Activated T-helper 1 cell treated with anti-CD3 and anti-CD28 coated beads, Interleukin-12 subunit alpha, Interleukin-12 subunit beta, Interleukin-2, Interleukin-4 antibody, amounts not matched to agents 30 ng/mL and 10 ng/mL and 1 ng/mL, durations not matched to agents 14 hours and 24 hours and 36 hours (primary cell): Measurements from ENCODE around the gene MSL3B.
A peak's percentile ranks its signal among the peaks of the same experiment; 100 is the strongest.

Source experiments
- DNase-seq: peaks from one replicate; pipeline ENCODE4 v3.0.0; 2021; ENCODE audit warnings: low spot score
- H3K27ac Mint-ChIP-seq: one replicate; pipeline ENCODE4 v1.8.0; 2021; ENCODE audit warnings: mild to moderate bottlenecking, mixed read lengths
- H3K27me3 Mint-ChIP-seq: one replicate; pipeline ENCODE4 v1.8.0; 2022; ENCODE audit warnings: mild to moderate bottlenecking, moderate library complexity, mixed read lengths; ENCODE audit not compliant: insufficient read depth
- H3K36me3 Mint-ChIP-seq: one replicate; pipeline ENCODE4 v1.8.0; 2021; ENCODE audit warnings: low read depth, mixed read lengths
- H3K4me1 Mint-ChIP-seq: one replicate; pipeline ENCODE4 v1.8.0; 2021; ENCODE audit warnings: low read depth, mixed read lengths
- H3K4me3 Mint-ChIP-seq: one replicate; pipeline ENCODE4 v1.8.0; 2021; ENCODE audit warnings: mild to moderate bottlenecking, moderate library complexity, mixed read lengths
- H3K9me3 Mint-ChIP-seq: one replicate; pipeline ENCODE4 v1.8.0; 2021; ENCODE audit warnings: mixed read lengths
- intact Hi-C: fragments of 100-400 bp; cut with micrococcal nuclease; formaldehyde crosslinking; loops from one replicate; pipeline ENCODE4 v1.15.1; 2024

Gene MSL3B

GRCh38 chr2:233866479-233866878 lies 1.7 kb downstream of the MSL3B start:
- DNase-seq, result no peak
- Mint-ChIP-seq H3K27me3 (peaks cover 13% of the 10 kb centered on the region), H3K9me3 (peaks cover 11% of the 10 kb centered on the region), H3K4me1 (peaks cover 24% of the 10 kb centered on the region), H3K36me3 (peaks cover 23% of the 10 kb centered on the region), H3K4me3 (peak overlapping the region; percentile 93), H3K27ac (no peak overlapping the region)
- intact Hi-C loops, result loop anchor here (10.0 kb wide), 1 partner anchor 168 kb away; no protein-coding TSS in a partner anchor

- H3K4me1 Mint-ChIP-seq, result peaks cover 24% of the 10 kb centered on the region
- H3K36me3 Mint-ChIP-seq, result peaks cover 23% of the 10 kb centered on the region
- H3K27me3 Mint-ChIP-seq, result peaks cover 9% of the 10 kb centered on the region
- H3K4me3 Mint-ChIP-seq, result no peak overlapping the region
- peaks cover 11% of the 10 kb centered on the region for H3K9me3 Mint-ChIP-seq
- no peak for DNase-seq
- no peak overlapping the region for H3K27ac Mint-ChIP-seq
- intact Hi-C loops, result loop anchor here (10.0 kb wide), 1 partner anchor 169 kb away; no protein-coding TSS in a partner anchor
Observed at GRCh38 chr2:233865838-233866237, 2.3 kb downstream of the MSL3B start.

GRCh38 chr2:233862261-233862768 lies 5.9 kb downstream of the MSL3B start:
- H3K27ac Mint-ChIP-seq, result no peak overlapping the region
- no peaks in the 10 kb centered on the region for H3K27me3 Mint-ChIP-seq
- intact Hi-C loops, result loop anchor here (10.0 kb wide), 1 partner anchor 172 kb away; no protein-coding TSS in a partner anchor
- no peak for DNase-seq
- no peaks in the 10 kb centered on the region for H3K9me3 Mint-ChIP-seq
- no peak overlapping the region for H3K4me3 Mint-ChIP-seq
- H3K4me1 Mint-ChIP-seq, result peaks cover 22% of the 10 kb centered on the region
- peaks cover 16% of the 10 kb centered on the region for H3K36me3 Mint-ChIP-seq

- H3K27me3 Mint-ChIP-seq, result no peaks in the 10 kb centered on the region
- no peak overlapping the region for H3K27ac Mint-ChIP-seq
- H3K9me3 Mint-ChIP-seq, result no peaks in the 10 kb centered on the region
- no peak overlapping the region for H3K4me3 Mint-ChIP-seq
- intact Hi-C loops, result loop anchor here (5.0 to 10.0 kb wide), 5 partner anchors 134 to 1304 kb away; partner anchors contain the start of genes ATG16L1, EIF4E2, TIGD1 and USP40
- H3K36me3 Mint-ChIP-seq, result peaks cover 6% of the 10 kb centered on the region
- no peak for DNase-seq
- peaks cover 24% of the 10 kb centered on the region for H3K4me1 Mint-ChIP-seq
Observed at GRCh38 chr2:233858331-233858730, 9.9 kb downstream of the MSL3B start.

GRCh38 chr2:233857511-233858141 lies 10.6 kb downstream of the MSL3B start:
- intact Hi-C loops, result loop anchor here (5.0 to 10.0 kb wide), 5 partner anchors 135 to 1303 kb away; partner anchors contain the start of genes ATG16L1, EIF4E2, TIGD1 and USP40
- peaks cover 31% of the 10 kb centered on the region for H3K4me1 Mint-ChIP-seq
- no peak overlapping the region for H3K27ac Mint-ChIP-seq
- DNase-seq, result peak; percentile 38
- H3K4me3 Mint-ChIP-seq, result peak overlapping the region; percentile 52
- no peaks in the 10 kb centered on the region for H3K27me3 Mint-ChIP-seq
- peaks cover 10% of the 10 kb centered on the region for H3K36me3 Mint-ChIP-seq
- H3K9me3 Mint-ChIP-seq, result no peaks in the 10 kb centered on the region

- DNase-seq, result no peak
- no peak overlapping the region for H3K4me3 Mint-ChIP-seq
- H3K36me3 Mint-ChIP-seq, result peaks cover 19% of the 10 kb centered on the region
- intact Hi-C loops, result loop anchor here (5.0 to 10.0 kb wide), 5 partner anchors 136 to 1301 kb away; partner anchors contain the start of genes ATG16L1, EIF4E2, TIGD1 and USP40
- H3K27ac Mint-ChIP-seq, result no peak overlapping the region
- no peaks in the 10 kb centered on the region for H3K27me3 Mint-ChIP-seq
- H3K9me3 Mint-ChIP-seq, result no peaks in the 10 kb centered on the region
- H3K4me1 Mint-ChIP-seq, result peaks cover 46% of the 10 kb centered on the region
Observed at GRCh38 chr2:233856184-233856583, 12.0 kb downstream of the MSL3B start.

GRCh38 chr2:233855345-233855744 lies 12.8 kb downstream of the MSL3B start:
- intact Hi-C loops, result loop anchor here (5.0 to 10.0 kb wide), 5 partner anchors 137 to 1301 kb away; partner anchors contain the start of genes ATG16L1, EIF4E2, TIGD1 and USP40
- Mint-ChIP-seq H3K4me1 (peaks cover 54% of the 10 kb centered on the region), H3K36me3 (peaks cover 19% of the 10 kb centered on the region), H3K4me3 (peak overlapping the region; percentile 94), H3K9me3 (no peaks in the 10 kb centered on the region), H3K27ac (no peak overlapping the region), H3K27me3 (no peaks in the 10 kb centered on the region)
- no peak for DNase-seq

- intact Hi-C loops, result loop anchor here (1.0 to 10.0 kb wide), 7 partner anchors 14 to 1300 kb away; partner anchors contain the start of genes ATG16L1, EIF4E2, GIGYF2 and MSL3B
- Mint-ChIP-seq H3K9me3 (no peaks in the 10 kb centered on the region), H3K4me3 (peak within 1 kb of the TSS; percentile 94), H3K27me3 (no peaks in the 10 kb centered on the region), H3K27ac (peak within 1 kb of the TSS; percentile 97), H3K4me1 (peaks cover 63% of the 10 kb centered on the region), H3K36me3 (peaks cover 22% of the 10 kb centered on the region)
- DNase-seq, result peak; percentile 95
Observed at GRCh38 chr2:233854241-233854981, 13.8 kb downstream of the MSL3B start, which contains the start of gene HJURP. Gene HJURP, minus strand, starts transcription at chr2:233854535. Its CDS starts 35 bp downstream, at chr2:233854500.

- Mint-ChIP-seq H3K27me3 (no peaks in the 10 kb centered on the region), H3K9me3 (no peaks in the 10 kb centered on the region), H3K4me1 (peaks cover 69% of the 10 kb centered on the region), H3K36me3 (peaks cover 27% of the 10 kb centered on the region), H3K4me3 (peak overlapping the region; percentile 94), H3K27ac (peak overlapping the region; percentile 97)
- DNase-seq, result no peak
- intact Hi-C loops, result loop anchor here (1.0 to 10.0 kb wide), 7 partner anchors 14 to 1299 kb away; partner anchors contain the start of genes ATG16L1, EIF4E2, GIGYF2 and MSL3B
Observed at GRCh38 chr2:233853883-233854240, 14.3 kb downstream of the MSL3B start.

GRCh38 chr2:233853353-233853752 lies 14.8 kb downstream of the MSL3B start:
- Mint-ChIP-seq H3K4me1 (peaks cover 74% of the 10 kb centered on the region), H3K4me3 (peak overlapping the region; percentile 94), H3K9me3 (no peaks in the 10 kb centered on the region), H3K27me3 (no peaks in the 10 kb centered on the region), H3K27ac (peak overlapping the region; percentile 97), H3K36me3 (peaks cover 32% of the 10 kb centered on the region)
- no peak for DNase-seq
- intact Hi-C loops, result loop anchor here (5.0 to 10.0 kb wide), 4 partner anchors 441 to 1299 kb away; partner anchors contain the start of genes ATG16L1, EIF4E2, GIGYF2 and TIGD1

- intact Hi-C loops, result loop anchor here (5.0 to 10.0 kb wide), 4 partner anchors 443 to 1297 kb away; partner anchors contain the start of genes ATG16L1, EIF4E2, GIGYF2 and TIGD1
- Mint-ChIP-seq H3K4me3 (peak overlapping the region; percentile 94), H3K36me3 (peaks cover 39% of the 10 kb centered on the region), H3K4me1 (peaks cover 72% of the 10 kb centered on the region), H3K27ac (no peak overlapping the region), H3K9me3 (no peaks in the 10 kb centered on the region), H3K27me3 (no peaks in the 10 kb centered on the region)
- DNase-seq, result no peak
Observed at GRCh38 chr2:233852056-233852455, 16.1 kb downstream of the MSL3B start.

GRCh38 chr2:233851169-233851568 lies 17.0 kb downstream of the MSL3B start:
- Mint-ChIP-seq H3K9me3 (no peaks in the 10 kb centered on the region), H3K27me3 (no peaks in the 10 kb centered on the region), H3K27ac (no peak overlapping the region), H3K4me3 (no peak overlapping the region), H3K36me3 (peaks cover 46% of the 10 kb centered on the region), H3K4me1 (peaks cover 76% of the 10 kb centered on the region)
- DNase-seq, result no peak
- intact Hi-C loops, result loop anchor here (5.0 to 10.0 kb wide), 4 partner anchors 444 to 1296 kb away; partner anchors contain the start of genes ATG16L1, EIF4E2, GIGYF2 and TIGD1
